GM21619 (cell line): Measurements from ENCODE around the gene OR2B2.
A peak's percentile ranks its signal among the peaks of the same experiment; 100 is the strongest.
"Not testable (repeated sequence)": the region's sequence is repeated elsewhere in the genome, so short reads cannot be mapped to it uniquely, and the experiment has no call there.

Source experiments
- ATAC-seq: cut with Tn5 transposase; IDR thresholded peaks from one replicate; pipeline ENCODE4 v1.9.1; 2021; ENCODE audit not compliant: unreplicated experiment

The OR2B2 gene

DNA sequence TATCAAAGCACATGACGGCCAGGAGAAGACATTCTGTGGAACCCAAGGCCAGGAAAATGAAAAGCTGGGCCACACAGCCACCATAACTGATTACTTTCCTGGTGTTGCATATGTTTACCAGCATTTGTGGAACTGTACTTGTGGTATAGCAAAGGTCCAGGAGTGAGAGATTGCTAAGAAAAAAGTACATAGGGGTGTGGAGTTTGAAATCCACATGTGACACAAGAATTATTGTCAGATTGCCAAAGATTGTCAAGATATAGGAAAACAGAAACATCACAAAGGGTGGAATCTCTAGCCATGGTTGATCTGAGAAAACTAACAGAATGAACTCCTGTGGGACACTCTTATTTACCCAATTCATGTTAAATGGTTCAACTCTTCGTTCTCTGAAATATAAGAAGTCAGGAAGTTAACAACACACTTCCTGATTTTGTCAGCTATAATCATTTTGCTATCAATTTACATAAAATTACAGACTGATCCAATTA is at the start of gene OR2B2:
Gene OR2B2, minus strand, starts transcription at position 441 of the 491 bp plus-strand sequence. Its CDS starts 77 bp downstream, at position 364.
- ATAC-seq: no peak

- no peak for ATAC-seq
Observed at GRCh38 chr6:27957516-27957915, 45.3 kb upstream of the OR2B2 start.

DNA sequence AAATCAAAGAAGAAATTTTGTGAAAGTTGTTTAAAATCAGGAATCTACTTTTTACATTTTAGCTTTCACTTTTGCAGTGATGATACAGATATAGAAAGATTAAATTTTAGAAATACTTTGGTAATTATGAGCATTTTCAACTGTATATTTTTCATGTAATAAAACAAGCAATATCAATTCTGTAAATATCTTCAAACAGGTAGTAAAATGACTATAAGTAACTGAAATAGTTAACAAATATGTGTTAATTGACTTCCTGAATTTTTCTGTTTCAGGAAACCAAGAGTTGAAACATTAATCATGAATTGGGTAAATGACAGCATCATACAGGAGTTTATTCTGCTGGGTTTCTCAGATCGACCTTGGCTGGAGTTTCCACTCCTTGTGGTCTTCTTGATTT is 44.7 kb upstream of the OR2B2 start, which contains the start of gene OR2B6:
Gene OR2B6, plus strand, starts transcription at position 301 of the 400 bp plus-strand sequence. Its CDS starts 0 bp downstream, at position 301.
- no peak for ATAC-seq

DNA sequence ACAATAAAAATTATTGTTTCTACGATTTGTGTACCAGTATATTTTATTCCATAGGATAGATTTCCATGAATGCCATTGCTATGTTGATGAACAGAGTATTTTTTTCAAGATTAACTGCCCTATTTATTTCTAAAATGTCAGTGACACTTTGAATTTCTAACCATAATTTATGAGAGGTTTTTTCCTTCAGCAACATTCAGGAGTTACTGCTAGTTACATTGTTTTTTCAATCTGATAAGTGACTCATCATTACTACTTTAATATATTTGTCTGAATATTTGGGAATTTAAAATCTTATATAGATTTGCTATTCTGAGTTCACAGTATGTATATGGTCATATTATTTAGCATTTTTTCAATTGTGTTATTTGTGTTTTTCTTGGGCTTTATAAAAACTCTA is 38.8 kb upstream of the OR2B2 start:
- ATAC-seq: no peak

- no peak for ATAC-seq
Observed at GRCh38 chr6:27948237-27948636, 36.0 kb upstream of the OR2B2 start.

DNA sequence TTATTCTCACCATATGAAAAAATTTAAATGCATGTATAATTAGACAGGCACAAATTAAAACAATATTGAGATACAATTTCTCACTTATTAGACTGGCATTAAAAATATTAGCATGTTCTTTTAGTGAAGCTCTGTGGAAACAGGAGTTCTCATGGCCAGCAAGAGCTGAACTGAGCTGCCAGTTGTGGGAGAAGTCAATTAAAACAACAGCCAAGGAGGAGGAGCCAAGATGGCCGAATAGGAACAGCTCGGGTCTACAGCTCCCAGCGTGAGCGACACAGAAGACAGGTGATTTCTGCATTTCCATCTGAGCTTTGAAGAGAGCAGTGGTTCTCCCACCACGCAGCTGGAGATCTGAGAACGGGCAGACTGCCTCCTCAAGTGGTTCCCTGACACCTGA is 30.9 kb upstream of the OR2B2 start:
- not testable (repeated sequence) for ATAC-seq

DNA sequence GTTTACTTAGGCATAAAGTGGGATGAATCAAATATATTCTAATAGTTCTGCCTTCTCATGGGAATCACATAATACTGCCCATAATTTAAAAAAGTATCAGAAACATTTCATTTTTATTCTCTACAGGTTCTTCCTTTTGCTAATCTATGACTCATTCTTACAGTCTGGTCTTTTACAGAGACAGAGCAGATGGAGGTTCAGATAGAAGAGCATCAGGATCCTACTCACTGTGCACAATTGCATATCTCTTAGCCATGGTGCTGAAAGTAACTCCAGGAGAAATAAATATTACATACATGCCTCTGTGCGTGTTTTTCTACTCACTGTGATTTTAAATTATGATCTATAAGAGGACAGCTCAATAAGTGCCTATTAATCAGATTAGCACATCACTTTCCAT is 28.6 kb upstream of the OR2B2 start:
- no peak for ATAC-seq

DNA sequence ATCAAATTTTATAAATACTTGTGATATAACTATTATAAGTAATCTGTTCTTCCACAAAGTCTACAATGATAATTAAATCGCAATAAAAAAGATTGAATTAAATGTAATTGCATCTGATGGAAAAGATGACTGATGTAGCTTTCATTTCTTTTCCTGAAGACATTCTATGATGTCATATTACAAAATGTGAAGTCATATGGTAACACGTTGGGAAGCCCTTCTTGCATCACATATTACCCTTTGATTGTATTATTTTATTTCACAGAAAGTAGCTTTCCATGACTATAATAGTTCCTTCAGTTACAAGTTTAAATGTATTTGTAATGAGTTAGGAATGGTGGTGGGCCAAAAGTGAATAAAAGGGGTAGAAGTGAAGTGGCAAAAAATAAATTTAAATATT is 19.0 kb upstream of the OR2B2 start:
- ATAC-seq: no peak

DNA sequence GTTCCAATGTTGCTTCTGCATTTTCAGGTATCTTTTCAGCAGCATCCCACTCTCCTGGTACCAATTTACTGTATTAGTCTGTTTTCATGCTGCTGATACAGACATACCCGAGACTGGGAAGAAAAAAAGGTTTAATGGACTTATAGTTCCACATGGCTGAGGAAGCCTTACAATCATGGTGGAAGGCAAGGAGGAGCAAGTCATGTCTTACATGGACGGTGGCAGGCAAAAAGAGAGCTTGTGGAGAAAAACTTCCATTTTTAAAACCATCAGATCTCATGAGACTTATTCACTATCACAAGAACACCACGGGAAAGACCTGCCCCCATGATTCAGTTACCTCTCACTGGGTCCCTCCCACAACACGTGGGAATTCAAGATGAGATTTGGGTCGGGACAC is 17.7 kb upstream of the OR2B2 start:
- ATAC-seq: not testable (repeated sequence)

DNA sequence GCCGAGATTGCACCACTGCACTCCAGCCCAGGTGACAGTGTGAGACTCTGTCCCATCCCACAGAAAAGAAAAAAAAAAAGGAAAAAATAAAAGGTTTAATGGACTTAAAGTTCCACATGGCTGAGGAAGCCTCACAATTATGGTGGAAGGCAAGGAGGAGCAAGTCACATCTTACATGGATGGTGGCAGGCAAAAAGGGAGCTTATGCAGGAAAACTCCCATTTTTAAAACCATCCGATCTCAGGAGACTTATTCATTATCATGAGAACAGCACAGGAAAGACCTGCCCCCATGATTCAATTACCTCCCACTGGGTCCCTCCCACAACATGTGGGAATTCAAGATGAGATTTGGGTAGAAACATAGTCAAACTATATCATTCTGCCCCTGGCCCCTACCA is 15.8 kb upstream of the OR2B2 start:
- not testable (repeated sequence) for ATAC-seq

GRCh38 chr6:27924179-27924578 is 12.0 kb upstream of the OR2B2 start:
- no peak for ATAC-seq

DNA sequence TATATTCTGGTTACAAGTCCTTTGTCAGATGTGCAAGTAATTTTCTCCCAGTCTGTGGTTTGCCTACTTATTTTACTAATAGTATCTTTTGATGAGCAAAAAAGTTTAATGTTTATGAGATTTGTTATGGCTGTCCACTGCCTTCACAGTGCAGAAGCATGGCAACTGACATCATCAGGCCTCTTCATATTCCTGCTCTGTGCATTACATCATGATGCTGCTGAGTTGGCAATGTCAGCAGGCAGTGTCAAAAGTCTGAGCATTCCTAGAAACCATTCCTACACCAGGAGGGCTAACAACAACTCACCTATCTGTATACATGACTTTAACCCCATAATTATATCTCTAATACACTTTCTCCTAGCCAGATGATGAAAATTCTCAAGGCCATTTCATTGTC is 10.8 kb upstream of the OR2B2 start:
- no peak for ATAC-seq

DNA sequence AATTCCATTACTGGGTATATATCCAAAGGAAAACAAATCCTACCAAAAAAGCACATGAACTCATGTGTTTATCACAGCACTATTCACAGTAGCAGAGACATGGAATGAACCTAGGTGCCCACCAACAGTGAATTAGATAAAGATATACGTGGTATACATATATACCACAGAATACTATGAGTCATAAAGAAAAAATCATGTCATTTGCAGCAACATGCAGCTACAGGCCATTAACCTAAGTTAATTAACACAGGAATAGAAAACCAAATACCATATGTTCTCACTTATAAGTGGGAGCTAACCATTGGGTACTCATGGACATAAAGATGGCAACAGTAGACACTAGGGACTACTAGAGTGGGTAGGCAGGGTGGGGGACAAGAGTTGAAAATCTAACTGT is 4.2 kb downstream of the OR2B2 start:
- ATAC-seq: no peak

- ATAC-seq: peak; percentile 72
Observed at GRCh38 chr6:27902335-27903314, 9.6 kb downstream of the OR2B2 start.

DNA sequence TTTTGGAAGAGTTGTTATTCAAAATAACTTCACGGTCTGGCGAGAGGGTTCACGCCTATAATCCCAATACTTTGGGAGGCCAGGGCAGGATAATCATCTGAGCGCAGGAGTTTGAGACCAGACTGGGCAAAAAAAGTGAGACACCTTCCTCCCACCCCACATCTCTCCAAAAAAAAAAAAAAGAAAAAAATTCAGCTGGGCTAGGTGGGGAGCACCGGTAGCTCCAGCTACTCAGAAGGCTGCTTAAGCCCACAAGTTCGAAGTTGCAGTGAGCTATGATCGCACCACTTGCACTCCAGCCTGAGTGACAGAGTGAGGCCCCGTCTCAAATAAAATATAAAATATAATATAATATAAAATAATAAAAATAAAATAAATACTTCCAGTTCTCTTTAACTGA is 10.4 kb downstream of the OR2B2 start:
- ATAC-seq: no peak

- ATAC-seq: not testable (repeated sequence)
Observed at GRCh38 chr6:27900197-27900596, 12.0 kb downstream of the OR2B2 start.

- no peak for ATAC-seq
Observed at GRCh38 chr6:27899543-27899942, 12.7 kb downstream of the OR2B2 start.

GRCh38 chr6:27897580-27898206 is 14.5 kb downstream of the OR2B2 start:
- no peak for ATAC-seq

GRCh38 chr6:27896398-27896796 is 15.8 kb downstream of the OR2B2 start:
- ATAC-seq: no peak

- ATAC-seq: no peak
Observed at GRCh38 chr6:27894839-27895762, 17.1 kb downstream of the OR2B2 start.
